Measurements from ENCODE around the gene CFAP119.

Gene CFAP119

GRCh38 chr16:30780549-30780948 is 18.7 kb upstream of the CFAP119 start:
- DNase-seq, result no peak

- DNase-seq, result no peak
Observed at GRCh38 chr16:30780021-30780420, 18.2 kb upstream of the CFAP119 start.

GRCh38 chr16:30779596-30779995 is 17.7 kb upstream of the CFAP119 start:
- DNase-seq, result no peak

- peak; percentile 43 for DNase-seq
Observed at GRCh38 chr16:30778549-30779244, 16.8 kb upstream of the CFAP119 start.

DNA sequence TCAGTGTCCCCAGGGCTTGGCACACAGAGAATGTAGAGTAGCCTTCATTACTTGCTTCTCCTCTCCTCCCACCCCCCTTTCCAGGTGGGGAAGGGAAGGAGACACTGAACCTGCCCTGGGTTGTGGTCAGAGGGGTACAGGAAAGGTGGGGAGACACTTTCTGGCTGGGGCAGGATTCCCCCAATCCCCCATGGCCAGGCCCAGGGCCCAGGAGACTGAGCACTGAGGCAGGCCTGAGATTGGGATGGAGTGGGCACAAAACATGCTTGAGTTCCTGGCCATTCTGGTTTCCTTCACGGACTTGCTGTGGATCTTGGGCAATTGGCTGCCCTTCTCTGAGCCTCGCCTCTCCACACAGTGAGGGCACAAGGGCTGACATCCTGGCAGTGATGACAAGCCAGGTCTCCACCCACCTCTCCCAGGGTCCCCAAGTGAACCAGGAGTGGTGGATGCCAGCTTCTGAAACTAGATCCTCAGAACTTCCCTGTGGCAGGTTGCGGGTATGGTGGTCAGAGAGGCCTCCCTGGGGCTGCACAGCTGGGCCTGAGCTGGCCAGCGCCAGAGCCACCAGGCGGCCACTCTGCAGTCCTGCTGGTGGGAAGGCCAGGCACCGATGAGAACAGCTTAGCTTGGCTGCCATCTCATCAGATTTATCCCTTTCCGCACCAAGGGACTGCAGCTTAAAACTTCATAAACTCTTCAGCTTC is 15.9 kb upstream of the CFAP119 start:
- DNase-seq, result peak; percentile 44

- DNase-seq, result peak; percentile 92
Observed at GRCh38 chr16:30775392-30776188, 13.7 kb upstream of the CFAP119 start.

- no peak for DNase-seq
Observed at GRCh38 chr16:30775131-30775391, 13.2 kb upstream of the CFAP119 start.

DNA sequence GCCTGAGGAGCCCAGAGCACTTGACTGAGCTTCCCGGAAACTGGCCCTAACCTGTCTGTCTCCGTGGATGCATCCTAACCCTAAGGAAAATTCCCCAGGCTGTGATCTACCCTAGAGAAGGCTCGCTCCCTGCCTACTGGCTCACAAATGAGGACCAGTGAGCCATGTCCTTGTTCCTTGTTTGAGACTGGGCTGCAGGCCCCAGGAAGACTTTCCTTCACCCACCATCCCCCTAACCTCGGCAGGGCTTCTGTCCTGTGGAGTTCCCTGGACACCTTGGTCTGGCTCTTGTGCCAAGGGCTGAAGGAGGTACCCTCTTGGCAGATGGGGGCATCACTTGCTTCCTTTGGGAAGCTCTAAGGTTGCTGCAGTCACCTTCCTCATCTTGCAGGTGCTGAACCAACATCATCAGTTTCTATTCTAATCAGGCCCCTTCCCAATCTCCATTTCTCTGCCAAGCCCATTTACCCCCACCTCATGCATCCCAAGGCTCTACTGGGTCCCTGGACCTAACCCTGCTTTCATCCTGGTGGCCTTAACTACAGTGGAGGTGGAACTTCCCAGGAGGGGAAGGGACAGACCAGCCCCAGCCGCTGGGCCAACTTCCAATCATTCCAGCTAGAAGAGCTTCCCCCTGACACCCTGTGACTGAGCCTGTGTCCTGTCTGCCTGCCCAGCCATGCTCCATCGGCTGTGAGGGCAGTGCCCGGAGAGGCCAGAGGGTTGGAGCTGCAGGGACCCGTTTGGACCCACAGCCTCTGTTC is 12.7 kb upstream of the CFAP119 start:
- no peak for DNase-seq

- DNase-seq, result peak; percentile 27
Observed at GRCh38 chr16:30773826-30774225, 12.0 kb upstream of the CFAP119 start.

DNA sequence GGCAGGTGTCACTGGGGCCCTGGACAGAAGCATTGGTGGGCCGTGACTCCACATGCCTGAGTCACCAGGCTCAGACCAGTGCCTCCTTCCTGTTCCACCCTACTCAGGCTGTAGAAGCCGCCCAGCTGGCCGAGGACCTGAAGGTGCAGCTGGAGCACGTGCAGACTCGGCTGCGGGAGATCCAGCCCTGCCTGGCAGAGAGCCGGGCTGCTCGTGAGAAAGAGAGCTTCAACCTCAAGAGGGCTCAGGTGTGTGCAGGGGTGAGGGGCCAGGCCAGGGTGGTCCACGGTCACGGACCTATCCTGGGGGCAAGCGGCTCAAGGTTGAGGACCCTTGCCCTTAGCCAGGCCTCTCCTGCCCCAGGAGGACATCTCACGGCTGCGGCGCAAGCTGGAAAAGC is 9.9 kb upstream of the CFAP119 start:
- peak; percentile 25 for DNase-seq

- peak; percentile 13 for DNase-seq
Observed at GRCh38 chr16:30769379-30770089, 7.7 kb upstream of the CFAP119 start.

GRCh38 chr16:30768583-30769181 is 6.8 kb upstream of the CFAP119 start:
- no peak for DNase-seq

GRCh38 chr16:30767767-30768465 is 6.1 kb upstream of the CFAP119 start:
- DNase-seq, result no peak

DNA sequence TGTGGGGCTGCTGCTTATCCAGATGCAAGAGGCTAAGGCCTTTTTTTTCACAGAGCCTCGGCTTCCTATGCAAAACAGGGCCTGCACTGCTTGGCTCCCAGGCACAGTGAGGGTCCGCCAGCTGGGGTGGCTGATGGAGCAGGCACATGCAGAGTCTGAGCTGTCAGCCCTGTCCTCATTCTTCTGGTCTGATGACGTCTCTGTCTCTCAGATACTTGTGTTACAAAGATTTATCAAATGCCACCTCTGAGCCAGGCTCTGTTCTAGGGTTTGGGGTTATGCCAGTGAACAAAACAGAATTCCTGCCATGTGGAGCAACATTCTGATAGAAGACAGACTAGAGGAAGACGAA is 5.0 kb upstream of the CFAP119 start:
- peak; percentile 26 for DNase-seq

- DNase-seq, result no peak
Observed at GRCh38 chr16:30766206-30766932, 4.5 kb upstream of the CFAP119 start.

- DNase-seq, result no peak
Observed at GRCh38 chr16:30764816-30765465, 3.1 kb upstream of the CFAP119 start.

DNA sequence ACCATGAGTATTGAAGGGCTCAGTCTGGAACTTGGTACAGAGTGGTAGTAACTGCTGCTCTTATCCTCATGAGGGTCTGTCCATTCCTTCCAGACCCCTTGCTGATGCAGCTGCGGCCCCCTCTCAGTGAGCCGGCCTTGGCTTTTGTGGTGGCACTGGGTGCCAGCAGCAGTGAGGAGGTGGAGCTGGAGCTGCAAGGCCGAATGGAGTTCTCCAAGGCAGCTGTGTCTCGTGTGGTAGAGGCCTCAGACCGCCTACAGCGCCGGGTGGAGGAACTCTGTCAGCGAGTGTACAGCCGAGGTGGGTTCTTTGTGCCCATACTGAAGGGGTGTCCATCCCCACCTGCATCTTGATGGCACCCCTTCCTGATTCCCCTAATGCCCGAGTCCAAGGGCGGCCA is 2.2 kb upstream of the CFAP119 start:
- no peak for DNase-seq

DNA sequence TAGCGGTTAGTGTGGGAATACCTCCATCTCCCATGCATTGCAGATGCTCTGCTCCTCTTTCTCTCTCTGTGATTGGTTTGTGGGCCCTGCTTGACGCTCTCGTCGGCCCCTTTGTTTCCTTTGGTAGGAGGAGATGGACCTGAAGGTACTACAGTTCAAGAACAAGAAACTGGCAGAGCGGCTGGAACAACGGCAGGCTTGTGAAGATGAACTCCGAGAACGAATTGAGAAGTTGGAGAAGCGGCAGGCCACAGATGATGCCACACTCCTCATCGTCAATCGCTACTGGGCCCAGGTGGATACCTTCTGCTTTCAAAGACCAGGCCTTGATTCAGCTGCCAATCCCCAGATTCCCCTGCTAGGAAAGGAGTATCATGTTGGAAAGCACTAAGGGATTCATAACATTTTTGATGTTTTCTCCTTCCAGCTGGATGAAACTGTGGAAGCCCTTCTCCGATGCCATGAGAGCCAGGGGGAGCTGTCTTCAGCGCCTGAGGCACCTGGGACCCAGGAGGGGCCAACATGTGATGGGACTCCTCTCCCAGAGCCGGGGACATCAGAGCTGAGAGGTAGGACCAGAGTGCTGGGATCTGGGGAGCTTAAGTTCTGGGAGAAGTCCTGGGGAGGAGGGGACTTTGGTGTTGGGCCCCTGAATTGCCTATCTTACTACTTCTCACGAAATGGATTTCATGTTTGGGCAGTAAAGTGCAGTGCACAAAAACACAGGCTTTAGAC is 1.3 kb upstream of the CFAP119 start:
- DNase-seq, result no peak

GRCh38 chr16:30761427-30761927 is 385 bp downstream of the CFAP119 start:
- peak; percentile 59 for DNase-seq
